ENCODE results near the gene WDR20.
A peak's percentile ranks its signal among the peaks of the same experiment; 100 is the strongest.
"Not testable (repeated sequence)": the region's sequence is repeated elsewhere in the genome, so short reads cannot be mapped to it uniquely, and the experiment has no call there.

The WDR20 gene

GRCh38 chr14:102134021-102134420 is 5.7 kb upstream of the WDR20 start:
- DNase-seq: not testable (repeated sequence)

GRCh38 chr14:102134719-102135118 is 5.0 kb upstream of the WDR20 start:
- not testable (repeated sequence) for DNase-seq

- DNase-seq: not testable (repeated sequence)
Measured at GRCh38 chr14:102135456-102135855, 4.2 kb upstream of the WDR20 start.

- no peak for DNase-seq
Measured at GRCh38 chr14:102138535-102138934, 1.2 kb upstream of the WDR20 start.

- DNase-seq: no peak
Measured at GRCh38 chr14:102138961-102139285, 774 bp upstream of the WDR20 start.

- DNase-seq: peak; percentile 39
Measured at GRCh38 chr14:102140027-102140749, 491 bp downstream of the WDR20 start.

- no peak for DNase-seq
Measured at GRCh38 chr14:102140750-102141145, 1.1 kb downstream of the WDR20 start.

GRCh38 chr14:102141797-102142196 is 2.1 kb downstream of the WDR20 start:
- DNase-seq: no peak

- DNase-seq: no peak
Measured at GRCh38 chr14:102144914-102145313, 5.2 kb downstream of the WDR20 start.

GRCh38 chr14:102145395-102145794 is 5.7 kb downstream of the WDR20 start:
- no peak for DNase-seq

- no peak for DNase-seq
Measured at GRCh38 chr14:102146423-102146822, 6.7 kb downstream of the WDR20 start.

GRCh38 chr14:102150083-102150482 is 10.4 kb downstream of the WDR20 start:
- no peak for DNase-seq

- no peak for DNase-seq
Measured at GRCh38 chr14:102150744-102151143, 11.0 kb downstream of the WDR20 start.

- not testable (repeated sequence) for DNase-seq
Measured at GRCh38 chr14:102151411-102151810, 11.7 kb downstream of the WDR20 start.

- no peak for DNase-seq
Measured at GRCh38 chr14:102154121-102154520, 14.4 kb downstream of the WDR20 start.

- no peak for DNase-seq
Measured at GRCh38 chr14:102154821-102155549, 15.3 kb downstream of the WDR20 start.

- DNase-seq: no peak
Measured at GRCh38 chr14:102157346-102157745, 17.6 kb downstream of the WDR20 start.

GRCh38 chr14:102158797-102159196 is 19.1 kb downstream of the WDR20 start:
- no peak for DNase-seq

GRCh38 chr14:102159841-102160240 is 20.1 kb downstream of the WDR20 start:
- no peak for DNase-seq

- no peak for DNase-seq
Measured at GRCh38 chr14:102162487-102162886, 22.8 kb downstream of the WDR20 start.

- DNase-seq: no peak
Measured at GRCh38 chr14:102164241-102164641, 24.5 kb downstream of the WDR20 start.

GRCh38 chr14:102164965-102165364 is 25.3 kb downstream of the WDR20 start:
- DNase-seq: no peak

GRCh38 chr14:102170061-102170460 is 30.4 kb downstream of the WDR20 start:
- DNase-seq: no peak

GRCh38 chr14:102171173-102172020 is 31.7 kb downstream of the WDR20 start:
- no peak for DNase-seq
